Fibroblast of lung (primary cell): Measurements from ENCODE around the gene ATG14.

Experiments used
- CTCF ChIP-seq, 2 donors: IDR thresholded peaks in 1 of 2; conservative IDR thresholded peaks in 1 of 2; 1 replicate in 1 of 2; 2 replicates in 1 of 2; pipeline ENCODE4 v1.5.1; 2011 to 2012; ENCODE audit warnings: low read length in 2 of 2, control low read depth in 1 of 2, inconsistent platforms in 1 of 2, low read depth in 1 of 2, mild to moderate bottlenecking in 1 of 2
- EZH2 ChIP-seq: IDR thresholded peaks from 2 replicates; pipeline ENCODE4 v1.5.1; 2012; ENCODE audit warnings: low read length, control low read depth, mild to moderate bottlenecking; ENCODE audit errors: missing control alignments

GRCh38 chr14:55440385-55440784 is 28.8 kb upstream of the ATG14 start, which contains the start of gene TBPL2:
- TF ChIP-seq CTCF (conservative IDR thresholded peaks at IDR 0.05 in 1 of 2, IDR thresholded peaks at IDR 0.05 in 1 of 2; ENCODE audit: low read depth in 1 of 2, low read length in 2 of 2), result peak in 1 of 2 donors; percentile 25
- TF ChIP-seq EZH2, result no peak
